SK-N-SH (cell line): Measurements from ENCODE around the gene KRT33B. TPM values are rescaled to one million over a fixed set of nuclear protein-coding genes. Genes with fewer than 3 reads are reported as not detected.

ENCODE experiments used
- CTCF ChIA-PET: fragments of 300-600, 350-600 bp; formaldehyde crosslinking; extraction: SDS; loops from one replicate; lab custom pipeline; 2021; lab: Yijun Ruan, JAX
- POLR2A ChIA-PET: fragments of 350-600 bp; sonication (Branson Sonifier 250); formaldehyde crosslinking; extraction: SDS; loops from one replicate; lab custom pipeline; 2020; ENCODE audit warnings: antibody characterized with exemption, inconsistent platforms; lab: Yijun Ruan, JAX
- DNase-seq: peaks from one replicate; pipeline ENCODE4 v3.0.0; 2012
- H2AFZ ChIP-seq: fragments of 200-600 bp; sonication (generic); 2 replicates; pipeline ENCODE4 v1.8.1; 2016; ENCODE audit warnings: antibody characterized with exemption, mild to moderate bottlenecking, low read depth
- H3F3A ChIP-seq: fragments of 200-600 bp; sonication (generic); replicated peaks from 2 replicates; pipeline ENCODE3; 2016; ENCODE audit warnings: antibody characterized with exemption, mild to moderate bottlenecking; ENCODE audit not compliant: insufficient read depth
- H3K27ac ChIP-seq, 2 experiments: fragments of 200-500 bp in 1 of 2; fragments of 200-600 bp in 1 of 2; sonication (Bioruptor generic) in 1 of 2; sonication (generic), shearing (Covaris generic) in 1 of 2; 2 replicates each; pipeline versions ENCODE4 v1.5.1 to v1.6.1; 2014 to 2016; ENCODE audit warnings: low read depth in 2 of 2, inconsistent platforms in 1 of 2, low read length in 1 of 2, mild to moderate bottlenecking in 1 of 2, mixed read lengths in 1 of 2
- H3K27me3 ChIP-seq: fragments of 200-600 bp; sonication (generic), shearing (Covaris generic); 2 replicates; pipeline ENCODE4 v1.6.1; 2016; ENCODE audit warnings: mixed run types; ENCODE audit not compliant: insufficient read depth
- H3K36me3 ChIP-seq, 2 experiments: fragments of 200-500 bp in 1 of 2; fragments of 200-600 bp in 1 of 2; sonication (Bioruptor generic) in 1 of 2; sonication (generic) in 1 of 2; replicated peaks in 1 of 2; 2 replicates each; pipeline versions ENCODE3 to v1.5.1; 2014 to 2016; ENCODE audit warnings: low read length in 1 of 2, mild to moderate bottlenecking in 1 of 2; ENCODE audit not compliant: insufficient read depth in 2 of 2, control insufficient read depth in 1 of 2
- H3K4me1 ChIP-seq, 2 experiments: fragments of 200-500 bp in 1 of 2; fragments of 200-600 bp in 1 of 2; sonication (Bioruptor generic) in 1 of 2; sonication (generic), shearing (Covaris generic) in 1 of 2; 2 replicates each; pipeline versions ENCODE4 v1.5.1 to v1.6.1; 2014 to 2016; ENCODE audit warnings: low read depth in 1 of 2, low read length in 1 of 2, mixed run types in 1 of 2; ENCODE audit not compliant: insufficient read depth in 2 of 2, control insufficient read depth in 1 of 2
- H3K4me2 ChIP-seq: fragments of 200-600 bp; sonication (generic), shearing (Covaris generic); 2 replicates; pipeline ENCODE4 v1.6.1; 2017; ENCODE audit warnings: mixed run types
- H3K4me3 ChIP-seq, 2 experiments: fragments of 200-500 bp in 1 of 2; fragments of 200-600 bp in 1 of 2; sonication (Bioruptor generic) in 1 of 2; sonication (generic), shearing (Covaris generic) in 1 of 2; 2 replicates each; pipeline versions ENCODE4 v1.5.1 to v1.8.1; 2014 to 2016; ENCODE audit warnings: low read depth in 2 of 2, inconsistent platforms in 1 of 2, low read length in 1 of 2, mild to moderate bottlenecking in 1 of 2, mixed read lengths in 1 of 2, moderate library complexity in 1 of 2
- H3K79me2 ChIP-seq: fragments of 200-600 bp; sonication (generic); 2 replicates; pipeline ENCODE4 v1.8.1; 2017; ENCODE audit warnings: mild to moderate bottlenecking; ENCODE audit not compliant: insufficient read depth
- H3K9ac ChIP-seq: fragments of 200-600 bp; sonication (generic); 2 replicates; pipeline ENCODE4 v1.6.1; 2017; ENCODE audit warnings: mixed run types
- H3K9me2 ChIP-seq: fragments of 200-600 bp; sonication (generic); 2 replicates; pipeline ENCODE4 v1.6.1; 2017; ENCODE audit warnings: mixed run types
- H3K9me3 ChIP-seq: fragments of 200-600 bp; sonication (generic); 2 replicates; pipeline ENCODE4 v1.6.1; 2017; ENCODE audit warnings: mixed run types, mild to moderate bottlenecking, moderate library complexity
- H4K20me1 ChIP-seq: fragments of 200-600 bp; sonication (generic); 2 replicates; pipeline ENCODE4 v1.6.1; 2017; ENCODE audit warnings: mild to moderate bottlenecking, mixed run types; ENCODE audit not compliant: insufficient read depth
- CHD2 ChIP-seq: fragments of 150-350 bp; IDR thresholded peaks from 2 replicates; pipeline ENCODE4 v1.6.1; 2018; ENCODE audit warnings: low read length; ENCODE audit not compliant: partially characterized antibody
- FOSL2 ChIP-seq: IDR thresholded peaks from 2 replicates; pipeline ENCODE4 v1.4.0; 2012; ENCODE audit warnings: low read depth, mild to moderate bottlenecking, moderate library complexity, borderline replicate concordance
- FOXJ3 ChIP-seq: sonication (generic); formaldehyde crosslinking; IDR thresholded peaks from 2 replicates; pipeline ENCODE4 v1.5.1; 2020; ENCODE audit warnings: mild to moderate bottlenecking, missing genetic modification reagents
- FOXM1 ChIP-seq: IDR thresholded peaks from 2 replicates; pipeline ENCODE4 v1.4.0; 2012; ENCODE audit warnings: low read depth, mild to moderate bottlenecking
- MEF2A ChIP-seq: IDR thresholded peaks from 2 replicates; pipeline ENCODE4 v1.4.0; 2012; ENCODE audit warnings: low read depth, borderline replicate concordance
- MXI1 ChIP-seq: IDR thresholded peaks from 2 replicates; pipeline ENCODE4 v1.6.1; 2012; ENCODE audit warnings: mild to moderate bottlenecking, low read depth, low read length, improper control_type of control experiment
- NRF1 ChIP-seq: IDR thresholded peaks from 2 replicates; pipeline ENCODE4 v1.6.1; 2012; ENCODE audit warnings: low read depth, mild to moderate bottlenecking, low read length
- RAD21 ChIP-seq: IDR thresholded peaks from 2 replicates; pipeline ENCODE4 v1.6.1; 2012; ENCODE audit warnings: mild to moderate bottlenecking, low read length
- RFX5 ChIP-seq: IDR thresholded peaks from 2 replicates; pipeline ENCODE4 v1.6.1; 2012; ENCODE audit warnings: mild to moderate bottlenecking, improper control_type of control experiment, low read length
- SMC3 ChIP-seq: IDR thresholded peaks from 2 replicates; pipeline ENCODE4 v1.6.1; 2012; ENCODE audit warnings: low read depth, low read length, improper control_type of control experiment
- TCF12 ChIP-seq: IDR thresholded peaks from 2 replicates; pipeline ENCODE4 v1.4.0; 2012
- YY1 ChIP-seq: IDR thresholded peaks from 2 replicates; pipeline ENCODE4 v1.4.0; 2012; ENCODE audit warnings: low read depth, mild to moderate bottlenecking
- WGBS: methylation state at CpG from one replicate; pipeline ENCODE4 v1.1.6; 2017; ENCODE audit warnings: low lambda C conversion rate; 5-methylcytosine and 5-hydroxymethylcytosine counted together
- polyA plus RNA-seq, 3 experiments: library from polyadenylated mRNA; depleted of rRNA; stranded (reverse); fragments of >200 nt; gene quantifications; 2 replicates each; pipeline ENCODE4 v1.2.3, GENCODE V29; 2012
- TF ChIP-seq, protein P1 (sequence below): IDR thresholded peaks from 2 replicates; pipeline ENCODE4 v1.6.1; 2012; ENCODE audit warnings: mild to moderate bottlenecking, low read depth, low read length, moderate library complexity
- TF ChIP-seq, protein P2 (sequence below): fragments of 150-350 bp; IDR thresholded peaks from 2 replicates; pipeline ENCODE4 v1.6.1; 2016; ENCODE audit warnings: mild to moderate bottlenecking, low read depth, low read length
- TF ChIP-seq, protein P3 (sequence below): IDR thresholded peaks from 2 replicates; pipeline ENCODE4 v1.4.0; 2012; ENCODE audit warnings: low read depth, borderline replicate concordance
- TF ChIP-seq, protein P4 (sequence below): IDR thresholded peaks from 2 replicates; pipeline ENCODE4 v1.4.0; 2012; ENCODE audit warnings: low read depth

KRT33B gene
- polyA plus RNA-seq, 1 of the 3 experiments (the other 2 are of a cell fraction): 0.08 TPM

DNA sequence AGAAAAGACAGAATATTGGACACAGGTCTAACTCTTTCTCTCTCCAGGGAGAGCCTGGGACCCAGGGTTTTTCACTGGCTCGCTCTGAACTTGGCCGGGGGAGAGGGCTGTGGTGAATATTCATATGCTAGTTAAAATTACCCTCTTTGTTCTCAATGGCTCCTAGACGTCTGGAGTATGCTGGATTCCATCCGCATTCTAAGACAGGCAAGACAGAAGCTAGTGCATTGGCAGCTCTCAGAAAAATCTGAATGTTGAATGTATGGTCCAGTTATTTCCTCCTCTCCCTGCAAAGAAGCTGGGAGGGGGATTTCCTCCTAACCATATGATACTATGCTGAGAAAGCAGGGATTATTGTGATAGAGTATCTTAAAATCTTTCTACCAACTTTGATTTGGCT is 18.1 kb upstream of the KRT33B start:
- Histone ChIP-seq H3K9ac (no peak overlapping the region), H3K4me3 (no peak overlapping the region), H3K9me2 (no peaks in the 10 kb centered on the region), H3K4me2 (no peak overlapping the region)
- TF ChIP-seq, protein P1, sequence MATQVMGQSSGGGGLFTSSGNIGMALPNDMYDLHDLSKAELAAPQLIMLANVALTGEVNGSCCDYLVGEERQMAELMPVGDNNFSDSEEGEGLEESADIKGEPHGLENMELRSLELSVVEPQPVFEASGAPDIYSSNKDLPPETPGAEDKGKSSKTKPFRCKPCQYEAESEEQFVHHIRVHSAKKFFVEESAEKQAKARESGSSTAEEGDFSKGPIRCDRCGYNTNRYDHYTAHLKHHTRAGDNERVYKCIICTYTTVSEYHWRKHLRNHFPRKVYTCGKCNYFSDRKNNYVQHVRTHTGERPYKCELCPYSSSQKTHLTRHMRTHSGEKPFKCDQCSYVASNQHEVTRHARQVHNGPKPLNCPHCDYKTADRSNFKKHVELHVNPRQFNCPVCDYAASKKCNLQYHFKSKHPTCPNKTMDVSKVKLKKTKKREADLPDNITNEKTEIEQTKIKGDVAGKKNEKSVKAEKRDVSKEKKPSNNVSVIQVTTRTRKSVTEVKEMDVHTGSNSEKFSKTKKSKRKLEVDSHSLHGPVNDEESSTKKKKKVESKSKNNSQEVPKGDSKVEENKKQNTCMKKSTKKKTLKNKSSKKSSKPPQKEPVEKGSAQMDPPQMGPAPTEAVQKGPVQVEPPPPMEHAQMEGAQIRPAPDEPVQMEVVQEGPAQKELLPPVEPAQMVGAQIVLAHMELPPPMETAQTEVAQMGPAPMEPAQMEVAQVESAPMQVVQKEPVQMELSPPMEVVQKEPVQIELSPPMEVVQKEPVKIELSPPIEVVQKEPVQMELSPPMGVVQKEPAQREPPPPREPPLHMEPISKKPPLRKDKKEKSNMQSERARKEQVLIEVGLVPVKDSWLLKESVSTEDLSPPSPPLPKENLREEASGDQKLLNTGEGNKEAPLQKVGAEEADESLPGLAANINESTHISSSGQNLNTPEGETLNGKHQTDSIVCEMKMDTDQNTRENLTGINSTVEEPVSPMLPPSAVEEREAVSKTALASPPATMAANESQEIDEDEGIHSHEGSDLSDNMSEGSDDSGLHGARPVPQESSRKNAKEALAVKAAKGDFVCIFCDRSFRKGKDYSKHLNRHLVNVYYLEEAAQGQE: no peak
- TF ChIP-seq, protein P2, sequence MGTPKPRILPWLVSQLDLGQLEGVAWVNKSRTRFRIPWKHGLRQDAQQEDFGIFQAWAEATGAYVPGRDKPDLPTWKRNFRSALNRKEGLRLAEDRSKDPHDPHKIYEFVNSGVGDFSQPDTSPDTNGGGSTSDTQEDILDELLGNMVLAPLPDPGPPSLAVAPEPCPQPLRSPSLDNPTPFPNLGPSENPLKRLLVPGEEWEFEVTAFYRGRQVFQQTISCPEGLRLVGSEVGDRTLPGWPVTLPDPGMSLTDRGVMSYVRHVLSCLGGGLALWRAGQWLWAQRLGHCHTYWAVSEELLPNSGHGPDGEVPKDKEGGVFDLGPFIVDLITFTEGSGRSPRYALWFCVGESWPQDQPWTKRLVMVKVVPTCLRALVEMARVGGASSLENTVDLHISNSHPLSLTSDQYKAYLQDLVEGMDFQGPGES: no peak
- no peak for TF ChIP-seq FOXJ3 (CRISPR knock-in tag)
- TF ChIP-seq, protein P3, sequence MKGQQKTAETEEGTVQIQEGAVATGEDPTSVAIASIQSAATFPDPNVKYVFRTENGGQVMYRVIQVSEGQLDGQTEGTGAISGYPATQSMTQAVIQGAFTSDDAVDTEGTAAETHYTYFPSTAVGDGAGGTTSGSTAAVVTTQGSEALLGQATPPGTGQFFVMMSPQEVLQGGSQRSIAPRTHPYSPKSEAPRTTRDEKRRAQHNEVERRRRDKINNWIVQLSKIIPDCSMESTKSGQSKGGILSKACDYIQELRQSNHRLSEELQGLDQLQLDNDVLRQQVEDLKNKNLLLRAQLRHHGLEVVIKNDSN: no peak
- TF ChIP-seq, all 33 proteins: peak for 0
- WGBS: 46% methylated on average over 4 of the region's 4 CpGs
- POLR2A ChIA-PET: no interaction called here
- Histone ChIP-seq H3F3A (no peaks in the 10 kb centered on the region), H4K20me1 (no peaks in the 10 kb centered on the region), H3K27me3 (no peaks in the 10 kb centered on the region), H3K4me1 (peaks cover 0 to 4% of the 10 kb centered on the region in 2 experiments; a peak in 1 of 4 replicates), H3K36me3 (no peaks in the 10 kb centered on the region), H3K27ac (no peak overlapping the region), H3K9me3 (no peaks in the 10 kb centered on the region), H3K79me2 (no peaks in the 10 kb centered on the region), H2AFZ (no peak overlapping the region)
- CTCF ChIA-PET: no interaction called here
- DNase-seq: no peak

DNA sequence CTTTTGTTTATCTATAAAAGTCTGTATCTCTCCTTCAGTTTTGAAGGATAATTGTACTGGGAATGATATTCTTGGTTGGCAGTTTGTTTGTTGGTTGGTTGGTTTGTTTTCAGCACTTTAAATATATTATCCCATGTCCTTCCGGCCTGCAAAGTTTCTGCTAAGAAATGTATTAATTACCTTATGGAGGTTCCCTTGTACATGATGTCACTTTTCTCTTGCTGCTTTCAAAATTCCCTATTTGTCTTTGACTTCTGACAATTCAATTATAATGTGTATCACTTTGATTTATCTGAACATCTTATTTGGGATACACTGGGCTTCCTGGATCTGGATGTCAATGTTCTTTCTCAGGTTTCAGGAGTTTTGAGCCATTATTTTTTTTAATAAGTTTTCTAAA is 16.6 kb upstream of the KRT33B start:
- TF ChIP-seq, protein P4, sequence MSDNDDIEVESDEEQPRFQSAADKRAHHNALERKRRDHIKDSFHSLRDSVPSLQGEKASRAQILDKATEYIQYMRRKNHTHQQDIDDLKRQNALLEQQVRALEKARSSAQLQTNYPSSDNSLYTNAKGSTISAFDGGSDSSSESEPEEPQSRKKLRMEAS: no peak
- TF ChIP-seq NRF1 (no peak), RAD21 (no peak), TCF12 (no peak), MXI1 (no peak), MEF2A (no peak), YY1 (no peak), FOXJ3 (CRISPR knock-in tag) (no peak), FOSL2 (no peak), FOXM1 (no peak), CHD2 (no peak), RFX5 (no peak), SMC3 (no peak)
- TF ChIP-seq, protein P3: no peak
- TF ChIP-seq, all 33 proteins: peak for 0
- H3K9me2 ChIP-seq: no peaks in the 10 kb centered on the region
- ChIA-PET POLR2A (no interaction called here), CTCF (no interaction called here)
- no peak overlapping the region for H3K27ac ChIP-seq
- H3F3A ChIP-seq: no peaks in the 10 kb centered on the region
- no peaks in the 10 kb centered on the region for H3K79me2 ChIP-seq
- H3K9ac ChIP-seq: no peak overlapping the region
- no peaks in the 10 kb centered on the region for H3K9me3 ChIP-seq
- no peak overlapping the region for H3K4me3 ChIP-seq
- DNase-seq: no peak
- H3K4me2 ChIP-seq: no peak overlapping the region
- no peaks in the 10 kb centered on the region for H4K20me1 ChIP-seq
- no peaks in the 10 kb centered on the region for H3K36me3 ChIP-seq
- no peak overlapping the region for H2AFZ ChIP-seq
- no peaks in the 10 kb centered on the region for H3K27me3 ChIP-seq
- 30% methylated on average over 1 of the region's 1 CpG for WGBS
- H3K4me1 ChIP-seq: no peaks in the 10 kb centered on the region; a peak in 1 of 4 replicates
